Measurements from ENCODE around the gene PLEKHA7.
A peak's percentile ranks its signal among the peaks of the same experiment; 100 is the strongest.
"Not testable (repeated sequence)": the region's sequence is repeated elsewhere in the genome, so short reads cannot be mapped to it uniquely, and the experiment has no call there.

The PLEKHA7 gene, protein sequence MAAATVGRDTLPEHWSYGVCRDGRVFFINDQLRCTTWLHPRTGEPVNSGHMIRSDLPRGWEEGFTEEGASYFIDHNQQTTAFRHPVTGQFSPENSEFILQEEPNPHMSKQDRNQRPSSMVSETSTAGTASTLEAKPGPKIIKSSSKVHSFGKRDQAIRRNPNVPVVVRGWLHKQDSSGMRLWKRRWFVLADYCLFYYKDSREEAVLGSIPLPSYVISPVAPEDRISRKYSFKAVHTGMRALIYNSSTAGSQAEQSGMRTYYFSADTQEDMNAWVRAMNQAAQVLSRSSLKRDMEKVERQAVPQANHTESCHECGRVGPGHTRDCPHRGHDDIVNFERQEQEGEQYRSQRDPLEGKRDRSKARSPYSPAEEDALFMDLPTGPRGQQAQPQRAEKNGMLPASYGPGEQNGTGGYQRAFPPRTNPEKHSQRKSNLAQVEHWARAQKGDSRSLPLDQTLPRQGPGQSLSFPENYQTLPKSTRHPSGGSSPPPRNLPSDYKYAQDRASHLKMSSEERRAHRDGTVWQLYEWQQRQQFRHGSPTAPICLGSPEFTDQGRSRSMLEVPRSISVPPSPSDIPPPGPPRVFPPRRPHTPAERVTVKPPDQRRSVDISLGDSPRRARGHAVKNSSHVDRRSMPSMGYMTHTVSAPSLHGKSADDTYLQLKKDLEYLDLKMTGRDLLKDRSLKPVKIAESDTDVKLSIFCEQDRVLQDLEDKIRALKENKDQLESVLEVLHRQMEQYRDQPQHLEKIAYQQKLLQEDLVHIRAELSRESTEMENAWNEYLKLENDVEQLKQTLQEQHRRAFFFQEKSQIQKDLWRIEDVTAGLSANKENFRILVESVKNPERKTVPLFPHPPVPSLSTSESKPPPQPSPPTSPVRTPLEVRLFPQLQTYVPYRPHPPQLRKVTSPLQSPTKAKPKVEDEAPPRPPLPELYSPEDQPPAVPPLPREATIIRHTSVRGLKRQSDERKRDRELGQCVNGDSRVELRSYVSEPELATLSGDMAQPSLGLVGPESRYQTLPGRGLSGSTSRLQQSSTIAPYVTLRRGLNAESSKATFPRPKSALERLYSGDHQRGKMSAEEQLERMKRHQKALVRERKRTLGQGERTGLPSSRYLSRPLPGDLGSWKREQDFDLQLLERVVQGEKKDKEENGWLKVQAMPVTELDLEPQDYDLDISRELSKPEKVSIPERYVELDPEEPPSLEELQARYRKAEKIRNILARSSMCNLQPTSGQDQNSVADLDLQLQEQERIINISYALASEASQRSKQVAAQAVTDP

GRCh38 chr11:17014321-17014832 is at the start of gene PLEKHA7:
PLEKHA7 (minus strand) TSS chr11:17014414; CDS start chr11:17014401, 13 bp downstream.
- DNase-seq, result peak in 6 of 51 donors; percentile 14 to 47 (median 34)

DNA sequence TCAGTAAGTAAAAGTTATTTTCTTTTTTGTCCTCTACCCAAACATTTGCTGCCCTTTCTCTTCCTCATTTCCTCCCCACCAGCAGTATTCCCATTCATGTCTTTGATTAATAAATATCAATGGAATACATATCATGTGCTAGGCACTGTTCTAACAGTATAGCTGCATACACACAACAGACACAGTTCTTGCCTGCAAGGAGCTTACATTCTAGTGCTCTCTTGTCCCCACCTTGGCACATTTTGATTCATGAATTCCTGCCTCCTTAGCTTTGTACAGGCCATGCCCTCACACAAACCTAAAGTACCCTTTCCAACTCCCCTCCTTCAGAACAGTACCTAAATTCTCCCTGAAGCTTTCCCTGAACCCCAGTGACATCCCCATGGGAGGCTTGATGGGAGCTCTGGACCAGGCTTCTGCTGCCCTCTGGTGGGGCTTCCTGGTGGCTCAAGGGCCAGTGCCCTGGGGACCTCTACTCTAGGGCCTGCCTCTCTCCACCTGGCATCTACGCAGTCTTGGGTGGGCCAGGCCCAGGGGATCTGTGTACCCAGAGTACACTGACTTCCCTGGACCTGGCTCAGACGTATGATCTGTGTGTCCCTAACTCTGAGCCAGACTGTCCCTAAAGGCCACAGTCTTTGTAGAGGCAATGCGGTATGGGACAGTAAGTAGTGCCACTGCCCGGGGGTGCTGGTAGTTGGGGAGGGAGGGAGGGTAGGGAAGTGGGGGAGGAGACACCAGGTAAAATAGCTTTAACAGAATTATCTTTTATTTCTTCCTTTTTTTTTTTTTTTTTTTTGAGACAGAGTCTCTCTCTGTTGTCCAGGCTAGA is 49.2 kb upstream of the PLEKHA7 start:
- DNase-seq, result peak in 41 of 51 donors; percentile 3 to 75 (median 34)

DNA sequence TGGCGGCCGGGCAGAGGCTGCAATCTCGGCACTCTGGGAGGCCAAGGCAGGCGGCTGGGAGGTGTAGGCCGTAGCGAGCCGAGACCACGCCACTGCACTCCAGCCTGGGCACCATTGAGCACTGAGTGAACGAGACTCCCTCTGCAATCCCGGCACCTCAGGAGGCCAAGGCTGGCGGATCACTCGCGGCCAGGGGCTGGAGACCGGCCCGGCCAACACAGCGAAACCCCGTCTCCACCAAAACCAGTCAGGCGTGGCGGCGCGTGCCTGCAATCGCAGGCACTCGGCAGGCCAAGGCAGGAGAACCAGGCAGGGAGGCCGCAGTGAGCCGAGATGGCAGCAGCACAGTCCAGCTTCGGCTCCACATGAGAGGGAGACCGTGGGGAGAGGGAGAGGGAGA is 36.9 kb upstream of the PLEKHA7 start:
- DNase-seq, result not testable (repeated sequence)

- not testable (repeated sequence) for DNase-seq
Observed at GRCh38 chr11:17048491-17048890, 34.3 kb upstream of the PLEKHA7 start.

- no peak for DNase-seq
Observed at GRCh38 chr11:17046690-17047089, 32.5 kb upstream of the PLEKHA7 start.

DNA sequence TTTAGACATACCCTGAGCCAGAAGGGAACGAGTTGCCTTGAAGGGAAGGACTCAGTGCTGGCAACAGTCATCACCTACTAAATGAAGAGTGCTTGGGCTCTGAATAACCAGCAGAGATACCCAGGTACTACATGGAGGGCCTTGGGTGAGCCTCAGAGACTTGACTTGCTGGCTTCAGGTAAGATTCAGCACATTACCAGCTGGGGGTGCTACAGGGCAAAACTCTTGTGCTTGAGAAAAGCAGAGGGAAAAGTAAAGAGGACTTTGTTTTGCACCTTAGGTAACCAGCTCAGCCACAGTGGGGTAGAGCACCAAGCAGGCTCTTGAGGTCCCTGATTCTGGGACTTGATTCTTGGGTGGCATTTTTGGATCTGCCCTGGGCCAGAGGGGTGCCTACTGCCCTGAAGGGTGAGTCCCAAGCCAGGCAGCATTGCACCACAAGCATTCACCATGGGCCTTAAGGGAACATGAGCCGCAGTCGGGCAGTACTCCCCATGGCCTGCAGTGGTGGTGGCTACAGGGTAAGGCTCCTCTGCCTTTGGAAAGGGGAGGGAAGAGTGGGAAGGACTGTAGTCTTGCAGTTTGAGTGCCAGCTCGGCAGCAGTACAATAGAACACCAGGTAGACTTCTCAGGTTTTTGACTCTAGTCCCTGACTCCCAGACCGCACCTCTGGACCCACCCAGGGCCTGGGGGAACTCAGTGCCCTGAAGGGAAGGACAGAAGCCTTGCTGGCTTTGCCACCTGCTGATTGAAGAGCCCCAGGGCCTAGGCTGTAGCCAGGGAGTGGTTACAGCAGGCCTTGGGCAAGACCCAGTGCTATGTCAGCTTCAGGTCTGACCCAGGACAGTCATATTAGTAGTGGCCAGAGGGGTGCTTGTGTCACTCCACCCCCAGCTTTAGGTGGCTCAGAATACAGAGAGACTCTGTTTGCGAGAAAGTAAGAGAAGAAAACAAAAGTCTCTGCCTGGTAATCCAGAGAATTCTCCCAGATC is 22.7 kb upstream of the PLEKHA7 start:
- DNase-seq, result no peak

DNA sequence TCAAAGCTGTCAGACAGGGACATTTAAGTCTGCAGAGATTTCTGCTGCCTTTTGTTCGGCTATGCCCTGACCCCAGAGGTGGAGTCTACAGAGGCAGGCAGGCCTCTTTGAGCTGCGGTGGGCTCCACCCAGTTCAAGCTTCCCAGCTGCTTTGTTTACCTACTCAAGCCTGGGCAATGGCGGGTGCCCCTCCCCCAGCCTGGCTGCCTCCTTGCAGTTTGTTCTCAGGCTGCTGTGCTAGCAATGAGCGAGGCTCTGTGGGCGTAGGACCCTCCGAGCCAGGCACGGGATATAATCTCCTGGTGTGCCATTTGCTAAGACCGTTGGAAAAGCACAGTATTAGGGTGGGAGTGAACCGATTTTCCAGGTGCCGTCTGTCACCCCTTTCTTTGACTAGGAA is 19.8 kb upstream of the PLEKHA7 start:
- DNase-seq, result not testable (repeated sequence)

GRCh38 chr11:17026487-17027082 is 12.4 kb upstream of the PLEKHA7 start:
- no peak for DNase-seq

- DNase-seq, result no peak
Observed at GRCh38 chr11:17024924-17025323, 10.7 kb upstream of the PLEKHA7 start.

GRCh38 chr11:17021511-17021910 is 7.3 kb upstream of the PLEKHA7 start:
- DNase-seq, result no peak

- no peak for DNase-seq
Observed at GRCh38 chr11:17020831-17021230, 6.6 kb upstream of the PLEKHA7 start.

GRCh38 chr11:17019232-17019631 is 5.0 kb upstream of the PLEKHA7 start:
- DNase-seq, result no peak

DNA sequence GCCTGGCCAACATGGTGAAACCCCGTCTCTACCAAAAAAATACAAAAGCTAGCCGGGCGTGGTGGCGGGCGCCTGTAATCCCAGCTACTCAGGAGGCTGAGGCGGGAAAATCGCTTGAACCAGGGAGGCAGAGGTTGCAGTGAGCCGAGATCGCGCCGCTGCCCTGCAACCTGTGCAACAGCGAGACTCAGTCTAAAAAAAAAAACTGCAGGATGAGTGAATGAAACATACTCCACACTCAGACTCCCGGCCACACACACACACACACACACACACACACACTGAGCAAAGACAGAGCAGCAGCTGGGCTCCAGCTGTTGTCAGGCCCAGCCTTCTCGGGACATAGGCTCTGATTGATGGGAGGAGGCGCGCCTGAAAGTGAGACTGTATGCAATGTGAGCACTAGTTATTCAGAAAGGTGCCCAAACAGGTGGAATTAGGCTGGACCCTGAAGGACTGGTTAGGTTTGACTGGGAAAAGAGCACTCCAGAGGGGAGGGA is 1.5 kb upstream of the PLEKHA7 start:
- DNase-seq, result no peak

- DNase-seq, result peak in 2 of 51 donors; percentile 6 to 9
Observed at GRCh38 chr11:17014833-17015626, 816 bp upstream of the PLEKHA7 start.

- DNase-seq, result peak in 7 of 51 donors; percentile 12 to 50 (median 37)
Observed at GRCh38 chr11:17013548-17014320, 480 bp downstream of the PLEKHA7 start.

GRCh38 chr11:17012712-17013547 is 1.3 kb downstream of the PLEKHA7 start:
- peak in 31 of 51 donors; percentile 14 to 62 (median 31) for DNase-seq

Data from hypothalamus (tissue), 51 donors.